Ascending aorta (tissue), 2 donors: ENCODE results near the gene ILDR2. TPM values are rescaled to one million over a fixed set of nuclear protein-coding genes. Genes with fewer than 3 reads are reported as not detected.

Experiments used
- DNase-seq, 2 donors: peaks; one replicate each; pipeline ENCODE4 v3.0.0-alpha.2; 2019; ENCODE audit warnings: low spot score in 2 of 2
- H3K27ac ChIP-seq, 2 donors: fragments of 200-600 bp; sonication (generic); one replicate each; pipeline ENCODE4 v1.5.1; 2016 to 2017; ENCODE audit warnings: mild to moderate bottlenecking in 1 of 2
- H3K27me3 ChIP-seq: fragments of 200-600 bp; sonication (generic); one replicate; pipeline ENCODE4 v1.5.1; 2017
- H3K36me3 ChIP-seq, 2 donors: fragments of 200-600 bp; sonication (generic); one replicate each; pipeline ENCODE4 v1.5.1; 2016
- H3K4me1 ChIP-seq, 2 donors: fragments of 200-600 bp; sonication (generic); one replicate each; pipeline ENCODE4 v1.5.1; 2016 to 2017; ENCODE audit warnings: mild to moderate bottlenecking in 1 of 2
- H3K4me3 ChIP-seq, 2 donors: fragments of 200-600 bp; sonication (generic); one replicate each; pipeline ENCODE4 v1.5.1; 2016 to 2017; ENCODE audit warnings: mild to moderate bottlenecking in 1 of 2
- H3K9me3 ChIP-seq, 2 donors: fragments of 200-600 bp; sonication (generic); one replicate each; pipeline ENCODE4 v1.5.1; 2016
- CTCF ChIP-seq, 3 experiments: fragments of 200-600 bp in 2 of 3; fragments of 450-650 bp in 1 of 3; sonication (generic) in 2 of 3; IDR thresholded peaks; one replicate each; pipeline ENCODE4 v1.5.1; 2016 to 2019; ENCODE audit warnings: antibody characterized with exemption in 3 of 3, mild to moderate bottlenecking in 1 of 3, moderate library complexity in 1 of 3
- intact Hi-C: fragments of 100-400 bp; cut with DNase I; formaldehyde crosslinking; loops from one replicate; pipeline ENCODE4 v1.15.1; 2023
- total RNA-seq: library from RNA; depleted of rRNA; stranded (reverse); fragments of >200 nt; gene quantifications from one replicate; pipeline ENCODE4 v1.1.0, GENCODE V29; 2016

The ILDR2 gene
- not detected for total RNA-seq

- no peak for TF ChIP-seq CTCF (IDR thresholded peaks at IDR 0.05)
- Histone ChIP-seq H3K4me3 (peak within 1 kb of the TSS; percentile 84 to 95), H3K36me3 (no peaks in the 10 kb centered on the region), H3K9me3 (no peaks in the 10 kb centered on the region), H3K27ac (peak within 1 kb of the TSS in 1 of 2 donors; percentile 48), H3K27me3 (no peaks in the 10 kb centered on the region), H3K4me1 (peaks cover 0 to 6% of the 10 kb centered on the region in 2 donors)
- intact Hi-C loops = loop anchor here (2.0 kb wide), 1 partner anchor 137 kb away; the partner anchor contains the start of gene POGK
- peak in 1 of 2 donors; percentile 68 for DNase-seq
Measured at GRCh38 chr1:166975361-166976129, at the start of gene ILDR2. TSS of gene ILDR2 (minus strand) at chr1:166975540. CDS start at chr1:166975268, 272 bp downstream.

- Histone ChIP-seq H3K4me3 (no peak overlapping the region), H3K36me3 (no peaks in the 10 kb centered on the region), H3K27ac (no peak overlapping the region), H3K4me1 (no peaks in the 10 kb centered on the region), H3K9me3 (no peaks in the 10 kb centered on the region), H3K27me3 (no peaks in the 10 kb centered on the region)
- intact Hi-C loops = no loop called here
- no peak for DNase-seq
- no peak for TF ChIP-seq CTCF (IDR thresholded peaks at IDR 0.05)
Measured at GRCh38 chr1:167022384-167022783, 47.0 kb upstream of the ILDR2 start.

GRCh38 chr1:167016100-167016750, 40.9 kb upstream of the ILDR2 start:
- no peaks in the 10 kb centered on the region for H3K36me3 ChIP-seq
- no peak for TF ChIP-seq CTCF (IDR thresholded peaks at IDR 0.05)
- H3K27me3 ChIP-seq = no peaks in the 10 kb centered on the region
- intact Hi-C loops = no loop called here
- no peak for DNase-seq
- H3K9me3 ChIP-seq = no peaks in the 10 kb centered on the region
- no peak overlapping the region for H3K27ac ChIP-seq
- no peaks in the 10 kb centered on the region for H3K4me1 ChIP-seq
- no peak overlapping the region for H3K4me3 ChIP-seq

GRCh38 chr1:167013108-167013929, 38.0 kb upstream of the ILDR2 start:
- no peak for DNase-seq
- Histone ChIP-seq H3K9me3 (no peaks in the 10 kb centered on the region), H3K4me1 (no peaks in the 10 kb centered on the region), H3K27me3 (no peaks in the 10 kb centered on the region), H3K36me3 (no peaks in the 10 kb centered on the region), H3K27ac (no peak overlapping the region), H3K4me3 (no peak overlapping the region)
- intact Hi-C loops = no loop called here
- TF ChIP-seq CTCF (IDR thresholded peaks at IDR 0.05) = no peak

- no peak for DNase-seq
- Histone ChIP-seq H3K27ac (no peak overlapping the region), H3K9me3 (no peaks in the 10 kb centered on the region), H3K4me3 (no peak overlapping the region), H3K4me1 (no peaks in the 10 kb centered on the region), H3K36me3 (no peaks in the 10 kb centered on the region), H3K27me3 (no peaks in the 10 kb centered on the region)
- no peak for TF ChIP-seq CTCF (IDR thresholded peaks at IDR 0.05)
- intact Hi-C loops = no loop called here
Measured at GRCh38 chr1:167012570-167012969, 37.2 kb upstream of the ILDR2 start.
